Urinary bladder (tissue), 4 donors: ENCODE data around the gene NPB. TPM values are rescaled to one million over a fixed set of nuclear protein-coding genes. Genes with fewer than 3 reads are reported as not detected.

Experiments used
- DNase-seq: peaks from one replicate; pipeline ENCODE4 v3.0.0-alpha.2; 2015; ENCODE audit errors: extremely low spot score
- H3K27ac ChIP-seq: one replicate; pipeline ENCODE4 v1.5.1; 2013; ENCODE audit warnings: low read depth, mild to moderate bottlenecking, moderate library complexity
- H3K36me3 ChIP-seq: one replicate; pipeline ENCODE4 v1.6.1; 2013; ENCODE audit warnings: mild to moderate bottlenecking, moderate library complexity; ENCODE audit not compliant: insufficient read depth
- H3K4me1 ChIP-seq: one replicate; pipeline ENCODE4 v1.6.1; 2013; ENCODE audit warnings: mild to moderate bottlenecking, moderate library complexity; ENCODE audit not compliant: insufficient read depth
- H3K4me3 ChIP-seq: one replicate; pipeline ENCODE4 v1.5.1; 2013; ENCODE audit warnings: low read depth, low read length
- WGBS: extraction: QIAGEN DNeasy Blood & Tissue Kit; methylation state at CpG from one replicate; pipeline ENCODE4 v1.1.7; 2013; 5-methylcytosine and 5-hydroxymethylcytosine counted together
- polyA plus RNA-seq: library from polyadenylated mRNA; stranded (reverse); fragments of 200-250 nt; gene quantifications from one replicate; pipeline ENCODE4 v1.2.3, GENCODE V29; 2013
- total RNA-seq: library from RNA; depleted of rRNA; stranded (reverse); fragments of >200 nt; gene quantifications from one replicate; pipeline ENCODE4 v1.2.3, GENCODE V29; 2014
- donor health status: healthy with polysubstance abuse.
- donor health status: healthy.

Gene NPB
- total and polyA plus RNA-seq, 2 donors, result 0.69 to 0.85 TPM

GRCh38 chr17:81926451-81927151 lies 24.6 kb downstream of the NPB start:
- Histone ChIP-seq H3K4me3 (peak overlapping the region; percentile 93), H3K27ac (peak overlapping the region; percentile 83), H3K4me1 (no peaks in the 10 kb centered on the region), H3K36me3 (no peaks in the 10 kb centered on the region)
- no peak for DNase-seq
- under 1% methylated on average over 46 of the region's 46 CpGs for WGBS

- Histone ChIP-seq H3K36me3 (no peaks in the 10 kb centered on the region), H3K4me3 (peak overlapping the region; percentile 93), H3K4me1 (no peaks in the 10 kb centered on the region), H3K27ac (peak overlapping the region; percentile 83)
- no peak for DNase-seq
- WGBS, result under 1% methylated on average over 73 of the region's 78 CpGs
Observed at GRCh38 chr17:81927152-81927652, 25.2 kb downstream of the NPB start.

DNA sequence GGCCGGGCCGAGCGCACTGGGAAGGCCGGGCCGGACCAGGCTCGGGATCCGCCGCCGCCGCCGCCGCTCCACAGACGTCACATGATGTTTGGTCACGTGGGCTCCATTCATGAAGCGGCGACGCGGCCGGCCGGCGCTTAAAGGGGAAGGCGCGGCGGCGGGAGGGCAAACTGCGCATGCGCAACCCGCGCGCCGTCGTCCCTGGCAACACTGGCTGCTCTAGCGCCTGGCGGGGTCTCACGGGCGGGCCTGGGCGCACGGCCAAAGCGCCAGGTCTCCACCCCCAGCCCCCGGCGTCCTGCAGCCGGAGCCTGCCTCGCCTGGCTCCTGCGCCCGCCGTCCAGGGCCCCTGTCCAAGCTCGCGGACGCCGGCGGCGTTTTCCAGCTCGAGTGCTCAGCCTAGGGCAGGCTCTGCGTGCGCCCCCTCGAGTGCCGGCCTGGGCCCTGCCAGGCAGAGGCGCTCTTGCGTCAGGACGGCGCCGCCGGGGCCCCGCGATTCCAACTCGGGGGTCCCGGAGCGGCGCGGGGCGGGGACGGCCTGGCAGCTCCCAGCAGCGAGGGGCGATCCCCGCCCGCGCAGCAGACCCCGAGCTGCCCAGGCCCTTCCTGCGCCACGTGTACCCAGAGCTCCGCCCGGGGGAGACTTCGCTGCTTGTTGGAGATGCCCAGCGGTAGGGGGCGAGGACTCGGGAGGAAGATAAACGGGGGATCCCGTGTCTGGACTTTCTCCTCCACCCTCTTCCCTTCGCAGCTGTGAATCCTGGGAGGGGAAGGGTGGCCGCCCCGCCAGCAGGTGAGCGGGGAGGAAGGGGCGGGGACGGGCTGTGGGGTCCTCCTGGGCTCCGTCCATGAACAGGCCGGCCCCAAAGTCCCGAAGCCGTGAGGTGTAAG lies 25.9 kb downstream of the NPB start, which contains the start of gene MAFG:
Gene MAFG (minus strand): TSS at position 83 of the 891 bp plus-strand sequence. CDS start 4,550 bp downstream, outside the sequence.
- DNase-seq, result peak; percentile 83
- Histone ChIP-seq H3K4me3 (peak within 1 kb of the TSS; percentile 93), H3K4me1 (no peaks in the 10 kb centered on the region), H3K27ac (peak within 1 kb of the TSS; percentile 83), H3K36me3 (no peaks in the 10 kb centered on the region)
- under 1% methylated on average over 98 of the region's 98 CpGs for WGBS

- H3K4me3 ChIP-seq, result peak overlapping the region; percentile 93
- H3K36me3 ChIP-seq, result no peaks in the 10 kb centered on the region
- H3K27ac ChIP-seq, result no peak overlapping the region
- no peaks in the 10 kb centered on the region for H3K4me1 ChIP-seq
- DNase-seq, result no peak
- 29% methylated on average over 44 of the region's 44 CpGs for WGBS
Observed at GRCh38 chr17:81928544-81929252, 26.7 kb downstream of the NPB start.

GRCh38 chr17:81929253-81930141 lies 27.5 kb downstream of the NPB start:
- 90% methylated on average over 31 of the region's 31 CpGs for WGBS
- H3K36me3 ChIP-seq, result no peaks in the 10 kb centered on the region
- no peak for DNase-seq

DNA sequence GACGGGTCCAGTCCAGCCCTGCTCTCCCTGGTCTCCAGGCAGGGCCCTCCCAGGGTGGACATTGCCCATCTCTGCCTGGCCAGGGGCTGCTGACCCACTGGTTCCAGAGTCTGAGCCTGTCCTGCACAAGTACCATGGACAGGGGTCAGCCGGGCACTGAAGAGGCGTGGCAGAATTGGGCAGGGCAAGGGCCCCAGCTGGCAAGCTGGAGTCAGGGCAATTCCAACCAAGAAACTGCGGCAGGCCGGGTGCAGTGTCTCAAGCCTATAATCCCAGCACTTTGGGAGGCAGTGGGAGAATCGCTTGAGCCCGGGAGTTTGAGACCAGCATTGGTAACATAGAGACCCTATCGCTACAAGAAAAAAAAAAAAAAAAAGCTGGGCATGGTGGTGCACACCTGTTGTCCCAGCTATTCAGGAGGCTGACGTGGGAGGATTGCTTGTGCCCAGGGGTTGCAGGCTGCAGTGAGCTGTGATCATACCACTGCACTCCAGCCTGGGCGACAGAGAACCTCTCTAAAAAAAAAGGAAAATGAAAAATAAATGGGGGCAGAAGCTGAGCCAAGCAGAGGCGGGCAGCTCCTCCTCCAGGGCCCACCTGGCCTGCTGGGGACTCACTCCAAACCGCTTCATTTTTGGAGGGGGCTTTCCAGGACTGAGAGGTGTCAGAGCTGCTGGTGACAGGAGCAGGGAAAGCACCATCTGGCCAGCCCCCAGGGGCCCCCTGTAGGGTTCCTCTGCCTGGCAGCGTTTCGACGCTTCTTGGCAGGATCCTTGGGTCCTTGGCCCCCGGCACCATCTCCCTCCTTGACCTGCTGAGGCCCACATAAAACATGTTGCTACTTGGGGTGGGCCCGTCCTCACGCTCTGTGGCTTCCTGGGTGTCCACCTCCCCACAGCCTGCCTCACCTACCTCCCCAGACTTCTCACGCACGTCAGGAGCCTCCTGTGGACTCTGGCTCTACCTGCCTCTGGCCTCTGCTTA lies 28.4 kb downstream of the NPB start:
- no peak for DNase-seq
- no peaks in the 10 kb centered on the region for H3K4me1 ChIP-seq
- no peaks in the 10 kb centered on the region for H3K36me3 ChIP-seq
- 61% methylated on average over 20 of the region's 20 CpGs for WGBS
- H3K4me3 ChIP-seq, result no peak overlapping the region
- no peak overlapping the region for H3K27ac ChIP-seq

More at GRCh38 chr17:81929253-81930141, 27.5 kb downstream of the NPB start:
- no peaks in the 10 kb centered on the region for H3K4me1 ChIP-seq
- H3K27ac ChIP-seq, result no peak overlapping the region
- no peak overlapping the region for H3K4me3 ChIP-seq

DNA sequence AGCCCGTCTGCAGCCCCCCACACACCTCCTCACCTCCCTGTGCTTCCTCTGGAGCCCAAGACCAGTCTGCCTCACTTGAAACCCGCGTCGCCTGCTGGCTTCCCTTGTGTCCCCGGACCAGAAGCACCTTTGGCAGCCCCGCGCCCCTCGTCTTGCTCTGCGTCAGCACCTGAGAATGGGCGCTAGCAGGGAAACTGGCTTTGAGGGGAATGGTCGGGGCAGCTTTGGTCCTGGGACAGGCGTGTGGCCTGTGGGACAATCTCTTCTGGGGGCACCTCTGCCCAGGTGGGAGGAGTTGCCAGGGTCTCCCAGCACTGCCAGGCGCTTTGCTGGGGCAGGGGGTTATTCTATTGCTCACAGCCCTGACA lies 29.1 kb downstream of the NPB start:
- WGBS, result 65% methylated on average over 13 of the region's 13 CpGs
- Histone ChIP-seq H3K27ac (no peak overlapping the region), H3K36me3 (no peaks in the 10 kb centered on the region)

GRCh38 chr17:81931557-81932332 lies 29.7 kb downstream of the NPB start:
- no peaks in the 10 kb centered on the region for H3K4me1 ChIP-seq
- 34% methylated on average over 15 of the region's 15 CpGs for WGBS
- no peaks in the 10 kb centered on the region for H3K36me3 ChIP-seq
- DNase-seq, result no peak
- no peak overlapping the region for H3K27ac ChIP-seq
- no peak overlapping the region for H3K4me3 ChIP-seq

More for the DNA sequence above, 29.1 kb downstream of the NPB start:
- DNase-seq, result no peak
- Histone ChIP-seq H3K4me1 (no peaks in the 10 kb centered on the region), H3K4me3 (no peak overlapping the region)

DNA sequence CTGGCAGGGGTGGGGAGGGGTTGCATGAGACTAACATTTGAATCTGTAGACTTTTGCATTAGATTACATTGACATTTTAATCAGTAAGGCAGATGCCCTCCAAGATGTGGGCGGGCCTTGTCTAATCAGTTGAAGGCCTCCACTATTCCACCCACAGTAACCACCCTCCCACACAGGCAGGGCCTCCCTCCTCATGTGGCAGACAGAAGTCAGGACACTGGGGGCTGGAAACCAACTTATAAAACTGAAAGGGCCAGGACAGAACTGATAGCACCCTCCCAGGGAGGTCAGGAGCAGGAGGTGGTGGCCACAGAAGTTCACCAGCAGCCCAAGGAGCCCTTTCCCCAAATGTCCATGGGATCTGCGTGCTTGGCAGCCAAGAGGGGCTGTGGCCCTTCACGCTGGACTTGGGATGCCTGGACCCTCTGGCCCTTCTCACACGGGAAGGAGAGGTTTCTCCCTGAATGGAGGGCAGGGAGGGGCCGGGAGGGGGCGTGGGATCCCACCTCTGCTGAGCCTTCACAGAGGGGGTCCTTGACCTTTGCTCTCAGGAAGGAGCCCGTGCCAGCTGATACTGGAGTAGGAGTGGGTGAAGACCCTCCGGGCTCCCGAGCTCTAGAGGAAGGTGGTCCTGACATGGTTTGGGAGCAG lies 30.4 kb downstream of the NPB start:
- Histone ChIP-seq H3K36me3 (no peaks in the 10 kb centered on the region), H3K27ac (no peak overlapping the region), H3K4me1 (no peaks in the 10 kb centered on the region), H3K4me3 (no peak overlapping the region)
- DNase-seq, result no peak
- WGBS, result 85% methylated on average over 9 of the region's 9 CpGs

DNA sequence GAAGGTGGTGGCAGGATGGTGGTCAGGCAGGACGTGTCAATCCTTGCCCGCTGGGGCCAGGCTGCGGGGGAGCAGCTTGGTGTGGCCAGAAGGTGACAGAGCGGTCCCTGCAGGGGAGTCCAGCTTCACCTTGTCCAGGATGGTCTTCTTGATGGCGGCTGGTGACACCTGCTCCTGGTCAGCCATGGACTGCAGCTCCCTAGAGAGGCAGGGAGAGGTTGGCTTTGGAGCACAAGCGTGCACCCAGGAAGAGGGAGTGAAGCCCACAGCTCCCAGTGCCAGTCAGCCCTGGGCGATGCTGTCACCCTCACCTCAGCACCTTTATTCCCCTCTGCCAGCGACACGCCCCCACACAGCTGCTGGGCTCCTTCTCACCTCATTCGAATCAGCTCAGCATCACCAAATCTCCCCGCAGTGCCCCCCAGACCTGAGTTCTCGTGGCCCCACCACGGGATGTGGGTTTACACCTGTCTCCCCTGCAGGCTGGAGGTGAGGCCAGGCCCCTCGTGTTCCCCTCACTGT lies 31.2 kb downstream of the NPB start:
- DNase-seq, result no peak
- Histone ChIP-seq H3K36me3 (no peaks in the 10 kb centered on the region), H3K4me3 (no peak overlapping the region), H3K27ac (no peak overlapping the region), H3K4me1 (no peaks in the 10 kb centered on the region)
- 89% methylated on average over 14 of the region's 14 CpGs for WGBS
